IMR-90 (cell line): Measurements from ENCODE around the gene CCDC92. TPM values are rescaled to one million over a fixed set of nuclear protein-coding genes. Genes with fewer than 3 reads are reported as not detected.

ENCODE experiments used
- ATAC-seq: fragments of 200-7000 bp; cut with Tn5 transposase; 2 replicates; pipeline ENCODE4 v1.9.1; 2020; ENCODE audit warnings: low read depth, mild to moderate bottlenecking, moderate library complexity
- BruUV-seq: library from RNA; stranded (reverse); fragments of 400-500 nt; replicated peaks from 2 replicates; lab custom pipeline; 2021; lab: Mats Ljungman, UMichigan
- CTCF ChIA-PET: fragments of 300-600 bp; formaldehyde crosslinking; extraction: SDS; loops from one replicate; lab custom pipeline; 2021; ENCODE audit warnings: antibody characterized with exemption; lab: Yijun Ruan, JAX
- POLR2A ChIA-PET: fragments of 300-600 bp; sonication (Branson Sonifier 250); formaldehyde crosslinking; loops from one replicate; lab custom pipeline; 2022; ENCODE audit warnings: antibody characterized with exemption; ENCODE audit not compliant: unreplicated experiment; lab: Charles Lee
- DNase-seq: peaks from one replicate; pipeline ENCODE4 v3.0.0; 2013
- H2AFZ ChIP-seq: replicated peaks from 2 replicates; pipeline ENCODE3; 2013; ENCODE audit warnings: low read length, mild to moderate bottlenecking; ENCODE audit not compliant: poor library complexity
- H2AK5ac ChIP-seq: 2 replicates; pipeline ENCODE4 v1.6.1; 2013; ENCODE audit warnings: low read depth, low read length, inconsistent platforms
- H2AK9ac ChIP-seq: replicated peaks from 2 replicates; pipeline ENCODE3; 2013; ENCODE audit warnings: mild to moderate bottlenecking, low read depth, low read length, moderate library complexity; ENCODE audit not compliant: poor library complexity
- H2BK120ac ChIP-seq: 2 replicates; pipeline ENCODE4 v1.6.1; 2013; ENCODE audit warnings: low read depth, low read length, inconsistent platforms
- H2BK15ac ChIP-seq: 3 replicates; pipeline ENCODE4 v1.6.1; 2013; ENCODE audit warnings: low read depth, low read length, inconsistent platforms
- H2BK20ac ChIP-seq: 2 replicates; pipeline ENCODE4 v1.6.1; 2013; ENCODE audit warnings: low read depth, mild to moderate bottlenecking, inconsistent platforms, low read length, moderate library complexity
- H2BK5ac ChIP-seq: 2 replicates; pipeline ENCODE4 v1.6.1; 2013; ENCODE audit warnings: mild to moderate bottlenecking, low read depth, low read length, inconsistent platforms; ENCODE audit not compliant: poor library complexity, severe bottlenecking
- H3K14ac ChIP-seq: replicated peaks from 2 replicates; pipeline ENCODE4 v1.6.1; 2013; ENCODE audit warnings: low read depth, low read length, inconsistent platforms
- H3K18ac ChIP-seq: 2 replicates; pipeline ENCODE4 v1.6.1; 2013; ENCODE audit warnings: low read depth, low read length, control low read depth
- H3K23ac ChIP-seq: 2 replicates; pipeline ENCODE4 v1.6.1; 2013; ENCODE audit warnings: low read depth, low read length, inconsistent platforms
- H3K27ac ChIP-seq: 2 replicates; pipeline ENCODE4 v1.5.1; 2013; ENCODE audit warnings: mild to moderate bottlenecking, control low read depth, low read length; ENCODE audit not compliant: insufficient read depth
- H3K27me3 ChIP-seq: 2 replicates; pipeline ENCODE4 v1.6.1; 2013; ENCODE audit warnings: low read length; ENCODE audit not compliant: control insufficient read depth, insufficient read depth
- H3K36me3 ChIP-seq: 2 replicates; pipeline ENCODE4 v1.6.1; 2013; ENCODE audit warnings: low read length, mixed read lengths; ENCODE audit not compliant: control insufficient read depth, insufficient read depth
- H3K4ac ChIP-seq: 2 replicates; pipeline ENCODE4 v1.6.1; 2013; ENCODE audit warnings: low read depth, low read length, inconsistent platforms
- H3K4me1 ChIP-seq: 2 replicates; pipeline ENCODE4 v1.6.1; 2013; ENCODE audit warnings: low read length, mixed read lengths; ENCODE audit not compliant: control insufficient read depth, insufficient read depth
- H3K4me2 ChIP-seq: 2 replicates; pipeline ENCODE4 v1.6.1; 2013; ENCODE audit warnings: low read depth, mild to moderate bottlenecking, control low read depth, low read length, moderate library complexity
- H3K4me3 ChIP-seq: 2 replicates; pipeline ENCODE4 v1.5.1; 2013; ENCODE audit warnings: low read depth, mild to moderate bottlenecking, control low read depth, low read length, moderate library complexity; ENCODE audit not compliant: insufficient read depth
- H3K56ac ChIP-seq: 2 replicates; pipeline ENCODE4 v1.6.1; 2013; ENCODE audit warnings: low read length, inconsistent platforms; ENCODE audit not compliant: insufficient read depth; ENCODE audit errors: extremely low read depth
- H3K79me1 ChIP-seq, 2 experiments: 2 replicates each; pipeline ENCODE4 v1.6.1; 2013; ENCODE audit warnings: low read length in 2 of 2, inconsistent platforms in 1 of 2, low read depth in 1 of 2
- H3K9ac ChIP-seq: 2 replicates; pipeline ENCODE4 v1.6.1; 2013; ENCODE audit warnings: low read depth, low read length, control low read depth
- H3K9me1 ChIP-seq: 2 replicates; pipeline ENCODE4 v1.6.1; 2013; ENCODE audit warnings: low read length, inconsistent platforms; ENCODE audit not compliant: insufficient read depth
- H3K9me3 ChIP-seq: 2 replicates; pipeline ENCODE4 v1.6.1; 2013; ENCODE audit warnings: low read length; ENCODE audit not compliant: control insufficient read depth, insufficient read depth
- H4K20me1 ChIP-seq: 2 replicates; pipeline ENCODE4 v1.6.1; 2013; ENCODE audit warnings: low read length, inconsistent platforms; ENCODE audit not compliant: insufficient read depth
- H4K5ac ChIP-seq: 2 replicates; pipeline ENCODE4 v1.6.1; 2013; ENCODE audit warnings: mild to moderate bottlenecking, low read depth, low read length, control low read depth
- H4K8ac ChIP-seq, 2 experiments: 2 replicates each; pipeline ENCODE4 v1.6.1; 2013; ENCODE audit warnings: low read depth in 2 of 2, low read length in 2 of 2, control low read depth in 1 of 2, inconsistent platforms in 1 of 2
- H4K91ac ChIP-seq: 2 replicates; pipeline ENCODE4 v1.6.1; 2013; ENCODE audit warnings: low read depth, low read length, inconsistent platforms; ENCODE audit not compliant: insufficient read depth
- BHLHE40 ChIP-seq: fragments of 150-350 bp; IDR thresholded peaks from 2 replicates; pipeline ENCODE4 v1.6.1; 2016; ENCODE audit warnings: mild to moderate bottlenecking, low read depth, low read length
- CEBPB ChIP-seq: IDR thresholded peaks from 2 replicates; pipeline ENCODE4 v1.6.1; 2012; ENCODE audit warnings: low read depth, low read length, improper control_type of control experiment
- CHD1 ChIP-seq: IDR thresholded peaks from 2 replicates; pipeline ENCODE4 v1.6.1; 2012; ENCODE audit warnings: low read depth, low read length, improper control_type of control experiment
- FOS ChIP-seq: fragments of 150-350 bp; IDR thresholded peaks from 2 replicates; pipeline ENCODE4 v1.6.1; 2016; ENCODE audit warnings: low read depth, low read length
- MAFK ChIP-seq: IDR thresholded peaks from 2 replicates; pipeline ENCODE4 v1.6.1; 2012; ENCODE audit warnings: low read depth, low read length, improper control_type of control experiment
- MAZ ChIP-seq: IDR thresholded peaks from 2 replicates; pipeline ENCODE4 v1.6.1; 2012; ENCODE audit warnings: low read depth, mild to moderate bottlenecking, low read length, improper control_type of control experiment, moderate library complexity, borderline replicate concordance
- MXI1 ChIP-seq: IDR thresholded peaks from 2 replicates; pipeline ENCODE4 v1.6.1; 2012; ENCODE audit warnings: low read depth, mild to moderate bottlenecking, low read length, moderate library complexity, borderline replicate concordance
- NFE2L2 ChIP-seq: fragments of 150-350 bp; IDR thresholded peaks from 2 replicates; pipeline ENCODE4 v1.6.1; 2016; ENCODE audit warnings: low read depth, mild to moderate bottlenecking, low read length
- POLR2A ChIP-seq: IDR thresholded peaks from 2 replicates; pipeline ENCODE4 v1.6.1; 2012; ENCODE audit warnings: mild to moderate bottlenecking, low read depth, low read length
- RAD21 ChIP-seq: IDR thresholded peaks from 2 replicates; pipeline ENCODE4 v1.6.1; 2012; ENCODE audit warnings: low read length, improper control_type of control experiment
- RCOR1 ChIP-seq: IDR thresholded peaks from 2 replicates; pipeline ENCODE4 v1.6.1; 2012; ENCODE audit warnings: mild to moderate bottlenecking, low read length, improper control_type of control experiment; ENCODE audit not compliant: insufficient replicate concordance
- RFX5 ChIP-seq: IDR thresholded peaks from 2 replicates; pipeline ENCODE4 v1.8.0; 2012; ENCODE audit warnings: low read depth, mild to moderate bottlenecking, low read length, moderate library complexity
- SMC3 ChIP-seq: fragments of 150-350 bp; IDR thresholded peaks from 2 replicates; pipeline ENCODE4 v1.6.1; 2016; ENCODE audit warnings: low read depth, mild to moderate bottlenecking, antibody characterized with exemption, low read length, moderate library complexity
- WGBS, 2 experiments: methylation state at CpG; one replicate each; pipeline versions ENCODE4 v1.1.5 to v1.1.7; 2013; ENCODE audit warnings: missing lambda C conversion rate in 2 of 2; ENCODE audit not compliant: insufficient read length in 1 of 2; ENCODE audit errors: extremely low coverage in 2 of 2; 5-methylcytosine and 5-hydroxymethylcytosine counted together
- dilution Hi-C: fragments of 300-500 bp; cut with HindIII; formaldehyde crosslinking; loops from one replicate; pipeline ENCODE4 v1.14.3; 2018; ENCODE audit warnings: low sequenced_read_pairs; ENCODE audit not compliant: unreplicated experiment
- in situ Hi-C: fragments of 300-500 bp; cut with MboI; formaldehyde crosslinking; loops from 3 replicates; pipeline ENCODE4 v1.14.3; 2019; ENCODE audit warnings: low sequenced_read_pairs, inconsistent platforms, mixed read lengths
- intact Hi-C: fragments of 100-400 bp; cut with micrococcal nuclease; formaldehyde crosslinking; loops from 2 replicates; pipeline ENCODE4 v1.10.0; 2022
- polyA plus RNA-seq, 3 experiments: library from polyadenylated mRNA; depleted of rRNA; stranded (reverse); fragments of >200 nt; gene quantifications; 2 replicates each; pipeline ENCODE4 v1.2.3, GENCODE V29; 2012; ENCODE audit warnings: low replicate concordance in 1 of 3
- total RNA-seq: library from RNA; depleted of rRNA; stranded (reverse); fragments of >200 nt; gene quantifications from 2 replicates; pipeline ENCODE4 v1.2.3, GENCODE V29; 2012
- TF ChIP-seq, protein P1 (sequence below): fragments of 150-350 bp; IDR thresholded peaks from 2 replicates; pipeline ENCODE4 v1.6.1; 2016; ENCODE audit warnings: low read depth, mild to moderate bottlenecking, low read length, moderate library complexity, borderline replicate concordance
- TF ChIP-seq, protein P2 (sequence below): conservative IDR thresholded peaks from 2 replicates; pipeline ENCODE4 v1.5.1; 2012; ENCODE audit warnings: mild to moderate bottlenecking, low read depth, low read length, improper control_type of control experiment
- TF ChIP-seq, protein P3 (sequence below): fragments of 150-350 bp; IDR thresholded peaks from 2 replicates; pipeline ENCODE4 v1.6.1; 2017; ENCODE audit warnings: mild to moderate bottlenecking, antibody characterized with exemption, low read length, low read depth

Gene CCDC92
- total and polyA plus RNA-seq, 2 of the 4 experiments (the other 2 are of a cell fraction) = 5.7 to 55.5 TPM

DNA sequence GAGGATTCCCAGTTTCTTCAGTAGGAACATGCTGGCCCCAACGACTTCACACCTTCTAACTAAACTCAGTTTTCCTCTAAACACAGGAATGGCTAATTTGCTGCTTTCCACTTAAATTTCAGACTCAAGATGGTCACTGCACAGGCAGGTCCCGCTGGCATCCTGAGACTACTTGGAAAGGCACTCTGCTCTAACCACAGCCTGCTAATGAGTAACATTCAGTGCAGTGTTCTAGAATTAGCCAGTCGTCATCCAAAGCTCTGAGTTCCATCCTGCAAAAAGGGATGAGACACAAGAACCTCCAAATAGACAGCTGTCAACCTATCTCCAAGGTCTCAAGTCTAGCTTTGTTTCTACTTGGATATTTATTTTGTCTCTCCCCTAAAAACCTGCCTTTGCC, 6.0 kb downstream of the CCDC92 start:
- no peak overlapping the region; the same call in 1 of the 2 replicates for H3K18ac ChIP-seq
- H3K4ac ChIP-seq = peak overlapping the region; percentile 54; the same call in 1 of the 2 replicates
- TF ChIP-seq RCOR1 = no peak
- TF ChIP-seq MAZ = no peak
- TF ChIP-seq RFX5 = no peak
- TF ChIP-seq FOS = no peak
- TF ChIP-seq MXI1 = no peak
- TF ChIP-seq, protein P1, sequence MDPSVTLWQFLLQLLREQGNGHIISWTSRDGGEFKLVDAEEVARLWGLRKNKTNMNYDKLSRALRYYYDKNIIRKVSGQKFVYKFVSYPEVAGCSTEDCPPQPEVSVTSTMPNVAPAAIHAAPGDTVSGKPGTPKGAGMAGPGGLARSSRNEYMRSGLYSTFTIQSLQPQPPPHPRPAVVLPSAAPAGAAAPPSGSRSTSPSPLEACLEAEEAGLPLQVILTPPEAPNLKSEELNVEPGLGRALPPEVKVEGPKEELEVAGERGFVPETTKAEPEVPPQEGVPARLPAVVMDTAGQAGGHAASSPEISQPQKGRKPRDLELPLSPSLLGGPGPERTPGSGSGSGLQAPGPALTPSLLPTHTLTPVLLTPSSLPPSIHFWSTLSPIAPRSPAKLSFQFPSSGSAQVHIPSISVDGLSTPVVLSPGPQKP = no peak
- TF ChIP-seq CHD1 = no peak
- TF ChIP-seq MAFK = no peak
- TF ChIP-seq CEBPB = no peak
- TF ChIP-seq BHLHE40 = no peak
- TF ChIP-seq, protein P2, sequence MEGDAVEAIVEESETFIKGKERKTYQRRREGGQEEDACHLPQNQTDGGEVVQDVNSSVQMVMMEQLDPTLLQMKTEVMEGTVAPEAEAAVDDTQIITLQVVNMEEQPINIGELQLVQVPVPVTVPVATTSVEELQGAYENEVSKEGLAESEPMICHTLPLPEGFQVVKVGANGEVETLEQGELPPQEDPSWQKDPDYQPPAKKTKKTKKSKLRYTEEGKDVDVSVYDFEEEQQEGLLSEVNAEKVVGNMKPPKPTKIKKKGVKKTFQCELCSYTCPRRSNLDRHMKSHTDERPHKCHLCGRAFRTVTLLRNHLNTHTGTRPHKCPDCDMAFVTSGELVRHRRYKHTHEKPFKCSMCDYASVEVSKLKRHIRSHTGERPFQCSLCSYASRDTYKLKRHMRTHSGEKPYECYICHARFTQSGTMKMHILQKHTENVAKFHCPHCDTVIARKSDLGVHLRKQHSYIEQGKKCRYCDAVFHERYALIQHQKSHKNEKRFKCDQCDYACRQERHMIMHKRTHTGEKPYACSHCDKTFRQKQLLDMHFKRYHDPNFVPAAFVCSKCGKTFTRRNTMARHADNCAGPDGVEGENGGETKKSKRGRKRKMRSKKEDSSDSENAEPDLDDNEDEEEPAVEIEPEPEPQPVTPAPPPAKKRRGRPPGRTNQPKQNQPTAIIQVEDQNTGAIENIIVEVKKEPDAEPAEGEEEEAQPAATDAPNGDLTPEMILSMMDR = no peak
- TF ChIP-seq NFE2L2 = no peak
- TF ChIP-seq, protein P3, sequence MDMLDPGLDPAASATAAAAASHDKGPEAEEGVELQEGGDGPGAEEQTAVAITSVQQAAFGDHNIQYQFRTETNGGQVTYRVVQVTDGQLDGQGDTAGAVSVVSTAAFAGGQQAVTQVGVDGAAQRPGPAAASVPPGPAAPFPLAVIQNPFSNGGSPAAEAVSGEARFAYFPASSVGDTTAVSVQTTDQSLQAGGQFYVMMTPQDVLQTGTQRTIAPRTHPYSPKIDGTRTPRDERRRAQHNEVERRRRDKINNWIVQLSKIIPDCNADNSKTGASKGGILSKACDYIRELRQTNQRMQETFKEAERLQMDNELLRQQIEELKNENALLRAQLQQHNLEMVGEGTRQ = no peak
- no peak for TF ChIP-seq RAD21
- no peak for TF ChIP-seq POLR2A
- TF ChIP-seq SMC3 = no peak
- no peaks in the 10 kb centered on the region for H3K9me3 ChIP-seq
- no peak overlapping the region for H3K9ac ChIP-seq
- peaks cover 2% of the 10 kb centered on the region; the same call in 1 of the 2 replicates for H3K36me3 ChIP-seq
- H3K4me2 ChIP-seq = no peak overlapping the region
- ChIA-PET CTCF (no interaction called here), POLR2A (no interaction called here)
- no peak overlapping the region for H3K4me3 ChIP-seq
- peak overlapping the region; percentile 33; the same call in 1 of the 2 replicates for H2AK5ac ChIP-seq
- H2BK15ac ChIP-seq = peak overlapping the region; percentile 36; the same call in 1 of the 3 replicates
- no peak overlapping the region for H3K27ac ChIP-seq
- WGBS, 2 experiments = 40% methylated on average over 2 of the region's 3 CpGs; no CpG with 5 or more reads in 1 of the 2 experiments
- peak overlapping the region; percentile 26 for H3K23ac ChIP-seq
- peak overlapping the region; percentile 4 for H2AK9ac ChIP-seq
- intact Hi-C loops = no loop called here
- H4K91ac ChIP-seq = no peak overlapping the region
- H3K14ac ChIP-seq = peak overlapping the region; percentile 30
- ATAC-seq = peak; percentile 68
- H2BK20ac ChIP-seq = no peak overlapping the region
- peaks cover 14% of the 10 kb centered on the region for H3K9me1 ChIP-seq
- H4K20me1 ChIP-seq = peaks cover 16% of the 10 kb centered on the region; the same call in 1 of the 2 replicates
- H3K79me1 ChIP-seq = peaks cover 29 to 65% of the 10 kb centered on the region in 2 experiments
- H3K56ac ChIP-seq = no peak overlapping the region
- in situ Hi-C loops = no loop called here
- no peak overlapping the region; the same call in 1 of the 2 replicates for H2BK120ac ChIP-seq
- peaks cover 12% of the 10 kb centered on the region for H3K4me1 ChIP-seq
- H2BK5ac ChIP-seq = peak overlapping the region; percentile 4
- H2AFZ ChIP-seq = no peak overlapping the region
- peak; percentile 80 for DNase-seq
- dilution Hi-C loops = no loop called here
- no peak overlapping the region for H4K5ac ChIP-seq
- H4K8ac ChIP-seq = peak overlapping the region in 1 of 2 experiments; percentile 48; a peak in 1 of 4 replicates
- no TSS peak for BruUV-seq
- no peaks in the 10 kb centered on the region for H3K27me3 ChIP-seq
